Neural cell (in vitro differentiated cells): ENCODE data around the gene HNRNPM.

Experiments used
- EP300 ChIP-seq: fragments of 450-650 bp; conservative IDR thresholded peaks from 2 replicates; pipeline ENCODE4 v1.6.1; 2014; ENCODE audit warnings: antibody characterized with exemption, mild to moderate bottlenecking, moderate library complexity; ENCODE audit not compliant: poor library complexity, severe bottlenecking
- EZH2 ChIP-seq: fragments of 200-600, 300-800 bp; shearing (Covaris generic), sonication (generic); IDR thresholded peaks from 2 replicates; pipeline ENCODE4 v1.6.1; 2014; ENCODE audit warnings: antibody characterized with exemption, low read length, borderline replicate concordance, mild to moderate bottlenecking; ENCODE audit not compliant: insufficient read depth, poor library complexity, severe bottlenecking
- MXI1 ChIP-seq: fragments of 450-650 bp; conservative IDR thresholded peaks from 2 replicates; pipeline ENCODE4 v1.6.1; 2014; ENCODE audit warnings: antibody characterized with exemption, mild to moderate bottlenecking; ENCODE audit not compliant: poor library complexity, severe bottlenecking
- SMC3 ChIP-seq: fragments of 450-650 bp; conservative IDR thresholded peaks from 2 replicates; pipeline ENCODE4 v1.6.1; 2014; ENCODE audit warnings: antibody characterized with exemption, mild to moderate bottlenecking, moderate library complexity; ENCODE audit not compliant: poor library complexity
- TF ChIP-seq, protein P1 (sequence below): fragments of 450-650 bp; IDR thresholded peaks from 2 replicates; pipeline ENCODE4 v1.5.1; 2014; ENCODE audit warnings: antibody characterized with exemption, mild to moderate bottlenecking, moderate library complexity; ENCODE audit not compliant: poor library complexity, severe bottlenecking

DNA sequence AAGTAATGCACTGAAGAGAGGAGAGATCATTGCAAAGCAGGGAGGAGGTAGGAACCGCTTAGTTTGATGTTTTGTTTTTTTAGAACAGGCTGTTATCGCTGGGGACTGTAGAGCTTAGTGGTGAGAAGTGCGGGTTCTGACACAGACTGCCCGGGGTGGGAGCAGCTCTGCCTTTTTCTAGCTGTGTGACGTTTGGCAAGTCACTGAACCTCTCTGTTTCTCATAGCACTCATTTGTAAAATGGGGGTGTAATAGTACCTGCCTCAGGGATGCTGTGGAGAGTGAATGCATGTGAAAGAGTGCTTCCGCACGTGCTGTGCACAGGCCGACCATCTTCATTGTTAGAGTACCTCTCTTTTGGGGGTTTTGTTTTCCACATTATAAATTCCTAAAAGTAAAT lies 38.4 kb downstream of the HNRNPM start:
- TF ChIP-seq, protein P1, sequence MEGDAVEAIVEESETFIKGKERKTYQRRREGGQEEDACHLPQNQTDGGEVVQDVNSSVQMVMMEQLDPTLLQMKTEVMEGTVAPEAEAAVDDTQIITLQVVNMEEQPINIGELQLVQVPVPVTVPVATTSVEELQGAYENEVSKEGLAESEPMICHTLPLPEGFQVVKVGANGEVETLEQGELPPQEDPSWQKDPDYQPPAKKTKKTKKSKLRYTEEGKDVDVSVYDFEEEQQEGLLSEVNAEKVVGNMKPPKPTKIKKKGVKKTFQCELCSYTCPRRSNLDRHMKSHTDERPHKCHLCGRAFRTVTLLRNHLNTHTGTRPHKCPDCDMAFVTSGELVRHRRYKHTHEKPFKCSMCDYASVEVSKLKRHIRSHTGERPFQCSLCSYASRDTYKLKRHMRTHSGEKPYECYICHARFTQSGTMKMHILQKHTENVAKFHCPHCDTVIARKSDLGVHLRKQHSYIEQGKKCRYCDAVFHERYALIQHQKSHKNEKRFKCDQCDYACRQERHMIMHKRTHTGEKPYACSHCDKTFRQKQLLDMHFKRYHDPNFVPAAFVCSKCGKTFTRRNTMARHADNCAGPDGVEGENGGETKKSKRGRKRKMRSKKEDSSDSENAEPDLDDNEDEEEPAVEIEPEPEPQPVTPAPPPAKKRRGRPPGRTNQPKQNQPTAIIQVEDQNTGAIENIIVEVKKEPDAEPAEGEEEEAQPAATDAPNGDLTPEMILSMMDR: no peak
- TF ChIP-seq SMC3 (no peak), MXI1 (no peak), EZH2 (no peak), EP300 (no peak)
